OCI-LY1 (cell line): ENCODE data around the gene DRC1.

ENCODE experiments used
- H2AFZ ChIP-seq: fragments of 200-600 bp; sonication (generic), shearing (Covaris generic); 2 replicates; pipeline ENCODE4 v1.6.0; 2014; ENCODE audit warnings: antibody characterized with exemption, mild to moderate bottlenecking, low read length
- H3F3A ChIP-seq: fragments of 200-600 bp; sonication (generic), shearing (Covaris generic); 2 replicates; pipeline ENCODE4 v1.6.0; 2014; ENCODE audit warnings: mild to moderate bottlenecking, antibody characterized with exemption, low read length, moderate library complexity; ENCODE audit not compliant: insufficient read depth
- H3K27ac ChIP-seq: fragments of 200-600 bp; sonication (generic); 2 replicates; pipeline ENCODE4 v1.5.1; 2014; ENCODE audit warnings: low read length, mixed run types, mild to moderate bottlenecking, low read depth; ENCODE audit not compliant: poor library complexity, severe bottlenecking
- H3K27me3 ChIP-seq: fragments of 200-600 bp; sonication (generic); 2 replicates; pipeline ENCODE4 v1.6.0; 2014; ENCODE audit warnings: antibody characterized with exemption, mild to moderate bottlenecking, low read length, moderate library complexity; ENCODE audit not compliant: insufficient read depth
- H3K36me3 ChIP-seq: fragments of 200-600 bp; sonication (generic); 2 replicates; pipeline ENCODE4 v1.6.1; 2014; ENCODE audit warnings: mild to moderate bottlenecking, antibody characterized with exemption, low read length, moderate library complexity, mixed read lengths; ENCODE audit not compliant: insufficient read depth
- H3K4me1 ChIP-seq: fragments of 200-600 bp; sonication (generic); 2 replicates; pipeline ENCODE4 v1.5.1; 2014; ENCODE audit warnings: mild to moderate bottlenecking, low read length, moderate library complexity; ENCODE audit not compliant: insufficient read depth, severe bottlenecking
- H3K4me2 ChIP-seq: fragments of 200-600 bp; sonication (generic), shearing (Covaris generic); 2 replicates; pipeline ENCODE4 v1.6.1; 2014; ENCODE audit warnings: low read length
- H3K4me3 ChIP-seq: fragments of 200-600 bp; sonication (generic); 2 replicates; pipeline ENCODE4 v1.5.1; 2014; ENCODE audit warnings: low read length, low read depth, mild to moderate bottlenecking, mixed read lengths; ENCODE audit not compliant: poor library complexity, severe bottlenecking
- H3K79me2 ChIP-seq: fragments of 200-600 bp; shearing (Covaris generic); 2 replicates; pipeline ENCODE4 v1.6.1; 2016; ENCODE audit warnings: mixed run types, low read length, mixed read lengths; ENCODE audit not compliant: insufficient read depth
- H3K9ac ChIP-seq: fragments of 200-600 bp; sonication (generic), shearing (Covaris generic); 2 replicates; pipeline ENCODE4 v1.6.1; 2014; ENCODE audit warnings: mild to moderate bottlenecking, low read length, mixed read lengths
- H3K9me2 ChIP-seq: fragments of 200-600 bp; sonication (generic), shearing (Covaris generic); 2 replicates; pipeline ENCODE4 v1.6.1; 2014; ENCODE audit warnings: low read depth, mild to moderate bottlenecking, low read length, mixed read lengths
- H3K9me3 ChIP-seq: fragments of 200-600 bp; shearing (Covaris generic); 2 replicates; pipeline ENCODE4 v1.6.1; 2014; ENCODE audit warnings: low read length, mixed read lengths
- H4K20me1 ChIP-seq: fragments of 200-600 bp; sonication (generic), shearing (Covaris generic); 2 replicates; pipeline ENCODE4 v1.6.0; 2016; ENCODE audit warnings: mild to moderate bottlenecking, low read length; ENCODE audit not compliant: insufficient read depth
- CTCF ChIP-seq: fragments of 200-600 bp; sonication (generic), shearing (Covaris generic); IDR thresholded peaks from 2 replicates; pipeline ENCODE4 v1.5.1; 2017; ENCODE audit warnings: mild to moderate bottlenecking, antibody characterized with exemption, low read length, moderate library complexity, mixed read lengths
- EZH2 ChIP-seq: fragments of 200-600 bp; sonication (generic), shearing (Covaris generic); IDR thresholded peaks from 2 replicates; pipeline ENCODE4 v1.8.0; 2017; ENCODE audit warnings: borderline replicate concordance, mixed run types, mild to moderate bottlenecking, antibody characterized with exemption, low read length, moderate library complexity, mixed read lengths

DRC1 gene

GRCh38 chr2:26410764-26411243 is 9.1 kb downstream of the DRC1 start:
- H3K4me1 ChIP-seq = peaks cover 9% of the 10 kb centered on the region
- H3K27me3 ChIP-seq = no peaks in the 10 kb centered on the region; the same call in 1 of the 2 replicates
- no peak overlapping the region for H3K27ac ChIP-seq
- no peak for TF ChIP-seq EZH2
- TF ChIP-seq CTCF = no peak
- no peaks in the 10 kb centered on the region for H3K9me2 ChIP-seq
- H2AFZ ChIP-seq = no peak overlapping the region
- H3K4me2 ChIP-seq = no peak overlapping the region
- no peaks in the 10 kb centered on the region for H4K20me1 ChIP-seq
- H3K4me3 ChIP-seq = no peak overlapping the region
- H3K9ac ChIP-seq = no peak overlapping the region
- no peaks in the 10 kb centered on the region for H3K9me3 ChIP-seq
- H3K36me3 ChIP-seq = no peaks in the 10 kb centered on the region
- H3F3A ChIP-seq = no peaks in the 10 kb centered on the region
- no peaks in the 10 kb centered on the region for H3K79me2 ChIP-seq

- TF ChIP-seq CTCF (no peak), EZH2 (no peak)
- H3K4me2 ChIP-seq = no peak overlapping the region
- no peaks in the 10 kb centered on the region for H3F3A ChIP-seq
- H3K4me3 ChIP-seq = no peak overlapping the region
- H3K27me3 ChIP-seq = no peaks in the 10 kb centered on the region; the same call in 1 of the 2 replicates
- H3K27ac ChIP-seq = no peak overlapping the region
- no peaks in the 10 kb centered on the region for H4K20me1 ChIP-seq
- H3K36me3 ChIP-seq = no peaks in the 10 kb centered on the region
- H2AFZ ChIP-seq = 0 out of 2 replicates have a peak overlapping the region, but pooled peaks have one; percentile 53
- H3K4me1 ChIP-seq = peaks cover 9% of the 10 kb centered on the region
- no peaks in the 10 kb centered on the region for H3K9me2 ChIP-seq
- no peaks in the 10 kb centered on the region for H3K79me2 ChIP-seq
- H3K9me3 ChIP-seq = no peaks in the 10 kb centered on the region
- H3K9ac ChIP-seq = no peak overlapping the region
These were observed 9.7 kb downstream of the DRC1 start for GRCh38 chr2:26411419-26411818.

GRCh38 chr2:26412091-26412673 is 10.5 kb downstream of the DRC1 start:
- Histone ChIP-seq H3F3A (no peaks in the 10 kb centered on the region), H3K27me3 (no peaks in the 10 kb centered on the region; the same call in 1 of the 2 replicates), H3K27ac (no peak overlapping the region), H3K9me3 (no peaks in the 10 kb centered on the region), H3K79me2 (no peaks in the 10 kb centered on the region), H3K36me3 (no peaks in the 10 kb centered on the region), H3K4me2 (peak overlapping the region; percentile 67), H2AFZ (peak overlapping the region; percentile 53; the same call in 1 of the 2 replicates), H3K9ac (peak overlapping the region; percentile 20; the same call in 1 of the 2 replicates), H3K9me2 (no peaks in the 10 kb centered on the region), H3K4me3 (peak overlapping the region; percentile 50), H3K4me1 (peaks cover 9% of the 10 kb centered on the region), H4K20me1 (no peaks in the 10 kb centered on the region)
- TF ChIP-seq EZH2 = no peak
- TF ChIP-seq CTCF = no peak
